ENCODE results near the gene GZMB. TPM values are rescaled to one million over a fixed set of nuclear protein-coding genes. Genes with fewer than 3 reads are reported as not detected.
"Not testable (repeated sequence)": the region's sequence is repeated elsewhere in the genome, so short reads cannot be mapped to it uniquely, and the experiment has no call there.

The GZMB gene
- total RNA-seq, 4 donors from 2014 or later = 0.45 to 0.94 TPM; not detected in 2

DNA sequence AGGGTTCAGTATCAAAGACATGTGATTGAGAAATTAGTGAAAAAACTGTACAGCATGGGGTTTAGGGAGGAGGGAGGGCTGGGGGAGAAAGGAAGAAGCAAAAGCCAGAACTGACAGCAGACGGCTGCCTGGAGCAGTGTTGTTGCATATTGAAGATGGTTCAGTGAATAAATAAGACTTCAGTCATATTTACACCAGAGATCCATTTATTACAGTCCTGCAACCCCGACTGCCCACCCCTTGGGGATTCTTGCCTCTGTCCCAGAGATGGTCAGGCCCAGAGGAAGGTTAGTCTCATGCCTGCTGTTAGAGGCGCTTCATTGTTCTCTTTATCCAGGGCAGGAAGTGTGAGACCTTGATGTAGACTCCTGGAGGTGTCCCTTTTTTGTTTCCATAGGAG lies 27.7 kb downstream of the GZMB start:
- intact Hi-C loops (cut with DNase I) = no loop called here
- Histone ChIP-seq H3K9me3 (no peaks in the 10 kb centered on the region), H3K36me3 (no peaks in the 10 kb centered on the region), H3K4me1 (peaks cover 4 to 8% of the 10 kb centered on the region in 2 donors), H3K27ac (peak overlapping the region in 1 of 3 donors; percentile 63), H3K27me3 (no peaks in the 10 kb centered on the region), H3K4me3 (replicated peaks in 1 of 3) (no peak overlapping the region)
- WGBS, 2 donors = 54 to 62% methylated on average over 3 of the region's 3 CpGs
- DNase-seq = no peak
- TF ChIP-seq POLR2A (IDR thresholded peaks at IDR 0.05) (no peak), CTCF (IDR thresholded peaks at IDR 0.05) (no peak)

DNA sequence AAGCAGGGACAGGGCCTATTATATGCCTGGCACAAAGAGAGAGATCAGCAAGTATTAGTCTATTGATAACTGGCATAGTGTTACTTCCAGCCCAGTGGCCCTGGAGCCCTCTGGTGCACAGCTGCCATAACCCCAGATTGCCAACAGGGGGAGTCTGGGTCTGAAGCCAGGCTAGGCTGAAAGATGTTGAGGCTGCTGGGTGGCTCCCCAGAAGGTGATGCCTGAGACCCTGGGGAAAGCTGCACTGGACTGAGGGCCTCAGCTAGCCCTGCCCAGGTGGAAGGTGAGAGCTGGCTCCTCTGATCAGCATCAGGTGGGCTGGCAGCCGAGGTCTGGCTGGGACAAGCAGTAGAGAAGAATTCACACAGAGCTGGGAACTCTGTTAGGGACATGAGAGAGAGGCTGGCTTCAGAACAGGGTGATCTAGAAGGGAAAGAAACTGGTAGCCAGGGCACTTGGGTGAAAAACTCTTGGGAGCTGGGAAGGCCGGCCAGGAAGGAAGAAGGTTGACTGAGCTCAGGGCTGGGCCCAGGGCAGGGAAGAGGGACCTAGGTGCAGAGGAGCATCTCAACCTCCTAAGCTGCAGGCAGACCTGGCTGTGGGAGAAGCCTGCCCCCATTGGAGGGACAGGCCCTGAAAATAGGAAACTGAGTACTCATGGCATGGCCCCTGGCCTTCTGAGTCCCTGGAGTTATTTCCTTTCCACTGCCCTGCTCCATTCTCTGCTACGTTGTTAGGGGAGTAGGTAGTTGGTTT lies 28.4 kb downstream of the GZMB start:
- intact Hi-C loops (cut with DNase I) = no loop called here
- WGBS, 2 donors = 52 to 70% methylated on average over 3 of the region's 3 CpGs
- no peak overlapping the region for H3K4me3 ChIP-seq (replicated peaks in 1 of 3)
- DNase-seq = peak; percentile 35 to 43
- H3K9me3 ChIP-seq = no peaks in the 10 kb centered on the region
- peak overlapping the region in 1 of 3 donors; percentile 63 for H3K27ac ChIP-seq
- peak; percentile 49 to 85 (median 67) for TF ChIP-seq CTCF (IDR thresholded peaks at IDR 0.05)
- no peak for TF ChIP-seq POLR2A (IDR thresholded peaks at IDR 0.05)
- no peaks in the 10 kb centered on the region for H3K36me3 ChIP-seq
- no peaks in the 10 kb centered on the region for H3K27me3 ChIP-seq
- peaks cover 4 to 8% of the 10 kb centered on the region in 2 donors for H3K4me1 ChIP-seq

DNA sequence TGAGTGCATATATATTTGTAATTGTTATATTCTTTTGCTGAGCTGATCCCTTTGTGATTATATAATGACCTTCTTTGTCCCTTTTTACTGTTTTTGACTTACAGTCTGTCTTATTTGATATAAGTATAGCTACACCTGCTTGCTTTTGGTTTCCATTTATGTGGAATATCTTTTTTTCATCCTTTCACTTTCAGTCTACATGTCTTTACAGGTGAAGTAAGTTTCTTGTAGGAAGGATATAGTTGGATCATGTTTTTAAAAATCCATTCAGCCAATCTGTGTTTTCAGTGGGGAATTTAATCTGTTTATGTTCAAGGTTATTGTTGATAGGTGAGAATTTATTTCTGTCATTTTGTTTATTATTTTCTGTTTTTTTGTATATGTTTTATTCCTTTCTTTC lies 36.6 kb downstream of the GZMB start:
- Histone ChIP-seq H3K4me1 (no peaks in the 10 kb centered on the region), H3K9me3 (no peaks in the 10 kb centered on the region), H3K27ac (no peak overlapping the region), H3K4me3 (replicated peaks in 1 of 3) (no peak overlapping the region), H3K27me3 (no peaks in the 10 kb centered on the region), H3K36me3 (no peaks in the 10 kb centered on the region)
- TF ChIP-seq POLR2A (IDR thresholded peaks at IDR 0.05) (no peak), CTCF (IDR thresholded peaks at IDR 0.05) (no peak)
- intact Hi-C loops (cut with DNase I) = no loop called here
- no peak for DNase-seq

GRCh38 chr14:24595073-24595808 lies 38.7 kb downstream of the GZMB start:
- no peaks in the 10 kb centered on the region for H3K36me3 ChIP-seq
- no peaks in the 10 kb centered on the region for H3K9me3 ChIP-seq
- no peak for DNase-seq
- TF ChIP-seq POLR2A (IDR thresholded peaks at IDR 0.05) = no peak
- no peak for TF ChIP-seq CTCF (IDR thresholded peaks at IDR 0.05)
- H3K27me3 ChIP-seq = no peaks in the 10 kb centered on the region
- H3K4me1 ChIP-seq = no peaks in the 10 kb centered on the region
- WGBS, 2 donors = 68 to 70% methylated on average over 3 of the region's 3 CpGs
- intact Hi-C loops (cut with DNase I) = no loop called here
- H3K27ac ChIP-seq = no peak overlapping the region
- H3K4me3 ChIP-seq (replicated peaks in 1 of 3) = no peak overlapping the region

DNA sequence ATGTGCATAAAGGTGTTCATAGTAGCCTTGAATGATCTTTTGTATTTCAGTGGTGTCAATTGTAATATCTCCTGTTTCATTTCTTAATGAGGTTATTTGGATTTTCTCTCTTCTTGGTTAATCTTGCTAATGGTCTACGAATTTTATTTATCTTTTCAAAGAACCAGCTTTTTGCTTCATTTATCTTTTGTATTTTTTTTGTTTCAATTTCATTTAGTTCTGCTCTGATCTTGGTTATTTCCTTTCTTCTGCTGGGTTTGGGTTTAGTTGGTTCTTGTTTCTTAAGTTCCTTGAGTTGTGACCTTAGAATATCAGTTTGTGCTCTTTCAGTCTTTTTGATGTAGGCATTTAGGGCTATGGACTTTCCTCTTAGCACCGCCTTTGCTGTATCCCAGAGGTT lies 43.0 kb downstream of the GZMB start:
- DNase-seq; H3K27ac ChIP-seq; H3K4me3 ChIP-seq (replicated peaks in 1 of 3); H3K27me3 ChIP-seq; H3K9me3 ChIP-seq; intact Hi-C loops (cut with DNase I); H3K4me1 ChIP-seq; H3K36me3 ChIP-seq: not testable (repeated sequence)
- 81 to 82% methylated on average over 2 of the region's 2 CpGs for WGBS, 2 donors

DNA sequence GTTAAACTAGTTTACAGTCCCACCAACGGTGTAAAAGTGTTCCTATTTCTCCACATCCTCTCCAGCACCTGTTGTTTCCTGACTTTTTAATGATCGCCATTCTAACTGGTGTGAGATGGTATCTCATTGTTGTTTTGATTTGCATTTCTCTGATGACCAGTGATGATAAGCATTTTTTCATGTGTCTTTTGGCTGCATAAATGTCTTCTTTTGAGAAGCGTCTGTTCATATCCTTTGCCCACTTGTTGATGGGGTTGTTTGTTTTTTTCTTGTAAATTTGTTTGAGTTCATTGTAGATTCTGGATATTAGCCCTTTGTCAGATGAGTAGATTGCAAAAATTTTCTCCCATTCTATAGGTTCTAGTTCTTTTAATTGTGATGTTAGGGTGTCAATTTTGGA lies 49.6 kb downstream of the GZMB start:
- 94 to 99% methylated on average over 3 of the region's 3 CpGs for WGBS, 2 donors

More for the DNA sequence above, 49.6 kb downstream of the GZMB start:
- H3K27ac ChIP-seq; H3K9me3 ChIP-seq; H3K4me3 ChIP-seq (replicated peaks in 1 of 3); DNase-seq; H3K36me3 ChIP-seq; H3K4me1 ChIP-seq; intact Hi-C loops (cut with DNase I); H3K27me3 ChIP-seq: not testable (repeated sequence)

All from thyroid gland (tissue), 4 donors.